NT2/D1 (cell line): ENCODE results near the gene LPP.

ENCODE experiments used
- YY1 ChIP-seq: IDR thresholded peaks from 2 replicates; pipeline ENCODE4 v1.6.1; 2011; ENCODE audit not compliant: insufficient read length, insufficient read depth
- ZNF274 ChIP-seq: IDR thresholded peaks from 2 replicates; pipeline ENCODE4 v1.6.1; 2011; ENCODE audit warnings: mild to moderate bottlenecking, low read depth, low read length

- TF ChIP-seq ZNF274 (no peak), YY1 (no peak)
These were observed 336.5 kb downstream of the LPP start for GRCh38 chr3:188490416-188490815.
